ENCODE data around the gene MTHFD2L. TPM values are rescaled to one million over a fixed set of nuclear protein-coding genes. Genes with fewer than 3 reads are reported as not detected.

The MTHFD2L gene
- total RNA-seq, 1 experiment from 2014 or later = 9.4 TPM

DNA sequence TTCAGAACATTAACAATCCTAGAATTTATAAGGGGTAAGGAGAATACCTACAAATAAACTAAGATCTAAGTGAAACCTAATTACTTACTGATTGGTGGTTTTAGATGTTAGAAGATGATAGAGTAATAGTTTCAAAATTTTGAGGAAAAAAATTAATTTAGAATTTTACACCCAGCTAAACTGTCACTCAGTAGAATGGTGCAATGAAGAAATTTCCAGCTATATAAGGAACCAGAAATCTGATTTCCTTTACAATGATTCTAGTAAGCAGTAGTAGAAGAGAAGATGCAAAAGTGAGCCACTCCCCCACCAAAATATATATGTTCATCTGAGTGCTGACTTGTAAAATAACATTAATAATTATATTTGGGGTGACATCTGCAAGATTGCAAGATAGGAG lies 95.0 kb downstream of the MTHFD2L start:
- no peak overlapping the region for H3K27ac Mint-ChIP-seq
- ChIA-PET POLR2A (no interaction called here), CTCF (interaction anchor here (1.1 kb wide), 1 partner anchor 25 kb away, joined by 3 read pairs; no protein-coding TSS in a partner anchor)
- DNase-seq (ENCODE audit: low spot score) (no peak), ATAC-seq (no peak)
- H3K4me1 Mint-ChIP-seq = peaks cover 5% of the 10 kb centered on the region; the same call in 1 of the 2 replicates
- TF ChIP-seq ZNF425 (CRISPR knock-in tag; conservative IDR thresholded peaks at IDR 0.05) (no peak), ZNF281 (CRISPR knock-in tag; IDR thresholded peaks at IDR 0.05) (no peak), ZNF263 (CRISPR knock-in tag; IDR thresholded peaks at IDR 0.05; ENCODE audit: low read depth) (no peak), NR2C2 (CRISPR knock-in tag; IDR thresholded peaks at IDR 0.05) (no peak), TEAD4 (CRISPR knock-in tag; IDR thresholded peaks at IDR 0.05) (no peak), JUN (CRISPR knock-in tag; IDR thresholded peaks at IDR 0.05) (no peak), NR1H2 (CRISPR knock-in tag; IDR thresholded peaks at IDR 0.05) (no peak), NFE2L1 (CRISPR knock-in tag; IDR thresholded peaks at IDR 0.05) (no peak), HMGA2 (CRISPR knock-in tag; IDR thresholded peaks at IDR 0.05) (no peak), E2F1 (CRISPR knock-in tag; IDR thresholded peaks at IDR 0.05) (no peak), SMAD4 (CRISPR knock-in tag; IDR thresholded peaks at IDR 0.05) (no peak), ZNF416 (CRISPR knock-in tag; IDR thresholded peaks at IDR 0.05) (no peak), PRDM15 (CRISPR knock-in tag; IDR thresholded peaks at IDR 0.05) (no peak), GABPB1 (CRISPR knock-in tag; IDR thresholded peaks at IDR 0.05) (no peak), ELF4 (CRISPR knock-in tag; IDR thresholded peaks at IDR 0.05; ENCODE audit: low read depth) (no peak), TEAD1 (CRISPR knock-in tag; IDR thresholded peaks at IDR 0.05) (no peak), OVOL2 (CRISPR knock-in tag; IDR thresholded peaks at IDR 0.05; ENCODE audit: borderline replicate concordance) (no peak), TP53 (CRISPR knock-in tag; IDR thresholded peaks at IDR 0.05) (no peak), FOXJ3 (CRISPR knock-in tag; IDR thresholded peaks at IDR 0.05; ENCODE audit: borderline replicate concordance) (no peak)
- TF ChIP-seq, protein P1, sequence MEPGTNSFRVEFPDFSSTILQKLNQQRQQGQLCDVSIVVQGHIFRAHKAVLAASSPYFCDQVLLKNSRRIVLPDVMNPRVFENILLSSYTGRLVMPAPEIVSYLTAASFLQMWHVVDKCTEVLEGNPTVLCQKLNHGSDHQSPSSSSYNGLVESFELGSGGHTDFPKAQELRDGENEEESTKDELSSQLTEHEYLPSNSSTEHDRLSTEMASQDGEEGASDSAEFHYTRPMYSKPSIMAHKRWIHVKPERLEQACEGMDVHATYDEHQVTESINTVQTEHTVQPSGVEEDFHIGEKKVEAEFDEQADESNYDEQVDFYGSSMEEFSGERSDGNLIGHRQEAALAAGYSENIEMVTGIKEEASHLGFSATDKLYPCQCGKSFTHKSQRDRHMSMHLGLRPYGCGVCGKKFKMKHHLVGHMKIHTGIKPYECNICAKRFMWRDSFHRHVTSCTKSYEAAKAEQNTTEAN (CRISPR knock-in tag; IDR thresholded peaks at IDR 0.05) = no peak
- H3K27me3 Mint-ChIP-seq (ENCODE audit: low read depth) = no peaks in the 10 kb centered on the region
- H3K9me3 Mint-ChIP-seq = peaks cover 29% of the 10 kb centered on the region
- H3K36me3 Mint-ChIP-seq = peaks cover 20% of the 10 kb centered on the region
- no peak overlapping the region for H3K4me3 Mint-ChIP-seq
